ENCODE results near the gene ANXA9. TPM values are rescaled to one million over a fixed set of nuclear protein-coding genes. Genes with fewer than 3 reads are reported as not detected.

Gene ANXA9
- total RNA-seq, 1 donor from 2014 or later: not detected

DNA sequence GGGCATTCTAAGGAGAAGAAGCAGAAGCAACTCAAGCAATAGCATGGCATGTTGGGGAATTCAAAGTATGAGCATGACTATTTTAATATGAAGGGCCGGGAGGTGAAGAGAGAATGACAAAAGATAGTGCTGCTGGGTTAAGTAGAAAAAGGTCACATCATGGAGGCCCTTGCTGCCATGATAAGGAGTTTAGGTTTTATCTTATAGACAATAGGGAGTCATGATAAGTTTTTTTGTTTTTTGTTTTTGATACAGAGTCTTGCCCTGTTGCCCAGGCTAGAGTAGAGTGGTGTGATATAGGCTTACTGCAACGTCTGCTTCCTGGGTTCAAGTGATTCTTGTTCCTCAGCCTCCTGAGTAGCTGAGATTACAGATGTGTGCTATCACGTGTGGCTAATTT is 57.4 kb downstream of the ANXA9 start:
- intact Hi-C loops (cut with micrococcal nuclease): no loop called here

DNA sequence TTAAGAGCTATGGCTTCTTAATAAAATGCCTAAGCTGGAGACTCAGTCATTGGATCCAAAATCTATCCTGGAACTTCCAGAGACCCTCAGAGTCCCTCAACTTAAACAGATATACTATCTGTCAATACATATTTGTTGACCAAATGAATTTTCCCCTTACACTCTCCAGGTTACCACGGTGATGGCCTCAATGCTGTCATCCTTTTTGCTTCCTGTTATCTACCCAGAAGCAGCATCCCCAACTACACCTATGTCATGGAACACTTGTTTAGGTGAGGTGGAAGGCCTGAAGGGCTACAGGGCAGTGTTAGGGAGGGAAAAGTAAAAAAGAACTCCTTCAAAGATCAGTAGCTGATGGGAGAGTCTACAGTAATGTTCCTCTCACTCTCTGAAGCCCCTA is 61.1 kb downstream of the ANXA9 start:
- intact Hi-C loops (cut with micrococcal nuclease): no loop called here

Other genes with a start within 250 kb of the ANXA9 start
- 80.4 and 89.5 TPM in 2 replicates for gene CTSS, start 216.5 kb upstream of the ANXA9 start, total RNA-seq
- gene CTSK, start 174.0 kb upstream of the ANXA9 start, total RNA-seq: 4.3 and 4.5 TPM in 2 replicates
- 38.1 and 40.5 TPM in 2 replicates for gene ARNT, start 105.7 kb upstream of the ANXA9 start, total RNA-seq
- not detected in 2 replicates for gene CTXND2, start 95.2 kb upstream of the ANXA9 start, total RNA-seq
- 52.2 and 52.4 TPM in 2 replicates for gene SETDB1, start 55.9 kb upstream of the ANXA9 start, total RNA-seq
- gene CERS2, start 7.5 kb upstream of the ANXA9 start, total RNA-seq: 167 and 172 TPM in 2 replicates
- gene MINDY1, start 24.6 kb downstream of the ANXA9 start, total RNA-seq: 20.9 and 21.4 TPM in 2 replicates
- gene PRUNE1, start 26.2 kb downstream of the ANXA9 start, total RNA-seq: 13.9 and 16.6 TPM in 2 replicates
- 1.1 and 1.5 TPM in 2 replicates for gene BNIPL, start 54.3 kb downstream of the ANXA9 start, total RNA-seq
- gene C1orf56, start 65.5 kb downstream of the ANXA9 start, total RNA-seq: 1.0 and 1.8 TPM in 2 replicates
- 345 and 347 TPM in 2 replicates for gene CDC42SE1, start 77.3 kb downstream of the ANXA9 start, total RNA-seq
- 3.4 and 4.0 TPM in 2 replicates for gene MLLT11, start 78.1 kb downstream of the ANXA9 start, total RNA-seq
- 27.4 and 28.7 TPM in 2 replicates for gene GABPB2, start 88.5 kb downstream of the ANXA9 start, total RNA-seq
- 1.6 and 1.8 TPM in 2 replicates for gene SEMA6C, start 164.3 kb downstream of the ANXA9 start, total RNA-seq
- 27.7 and 28.5 TPM in 2 replicates for gene TNFAIP8L2, start 174.4 kb downstream of the ANXA9 start, total RNA-seq
- gene LYSMD1, start 183.6 kb downstream of the ANXA9 start, total RNA-seq: 2.8 and 2.9 TPM in 2 replicates
- gene SCNM1, start 183.9 kb downstream of the ANXA9 start, total RNA-seq: 61.1 and 63.0 TPM in 2 replicates
- 1.7 and 2.8 TPM in 2 replicates for gene TMOD4, start 193.7 kb downstream of the ANXA9 start, total RNA-seq
- gene VPS72, start 207.9 kb downstream of the ANXA9 start, total RNA-seq: 75.6 and 78.2 TPM in 2 replicates
- 68.5 and 71.7 TPM in 2 replicates for gene PIP5K1A, start 216.3 kb downstream of the ANXA9 start, total RNA-seq

Data from T-helper 2 cell treated with Interferon-gamma antibody and Interleukin-4, amounts not matched to agents 100 ng/mL and 5 ng/mL, for 36 hours (primary cell).